ENCODE data around the gene HTD2.
"Not testable (repeated sequence)": the region's sequence is repeated elsewhere in the genome, so short reads cannot be mapped to it uniquely, and the experiment has no call there.

HTD2 gene

DNA sequence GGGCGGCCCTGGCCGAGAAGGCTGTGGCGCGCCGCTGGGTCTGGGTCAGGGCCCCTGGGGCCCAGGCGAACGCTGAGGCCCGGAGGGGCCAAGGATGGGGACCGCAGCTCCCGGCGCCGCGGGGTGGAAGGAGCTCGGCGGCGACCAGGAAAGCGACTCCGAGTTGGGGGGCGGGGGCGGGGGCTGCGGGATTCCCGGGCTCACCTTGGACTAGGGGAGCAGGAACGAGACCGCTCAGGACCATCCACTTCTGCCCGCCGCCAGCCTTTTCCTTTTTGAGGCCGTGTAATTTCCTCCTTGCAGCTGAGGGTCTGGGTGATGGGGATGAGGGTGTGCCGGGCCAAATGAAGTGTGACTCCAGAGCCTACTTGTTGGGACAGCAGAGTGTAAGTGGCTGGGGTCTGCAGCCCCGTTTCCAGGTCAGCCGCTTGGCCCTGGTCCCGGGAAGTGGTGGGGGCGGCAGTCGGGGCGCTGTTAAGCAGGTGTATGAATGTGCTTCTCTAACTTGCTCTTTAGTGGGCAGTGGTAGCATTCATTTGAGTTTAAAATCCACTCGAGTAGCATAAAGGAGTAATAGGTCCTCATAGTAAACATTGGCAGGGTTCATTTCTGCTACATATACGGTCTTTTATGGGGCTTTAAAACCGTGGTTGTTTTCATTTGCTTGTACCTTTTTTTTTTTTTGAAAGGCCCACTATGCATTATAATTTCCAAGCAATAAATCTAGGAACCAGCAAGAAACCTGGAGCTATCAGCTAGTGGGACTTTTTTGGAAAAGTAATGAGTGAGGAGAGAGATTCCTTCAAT, 27.1 kb downstream of the HTD2 start:
- DNase-seq: no peak

DNA sequence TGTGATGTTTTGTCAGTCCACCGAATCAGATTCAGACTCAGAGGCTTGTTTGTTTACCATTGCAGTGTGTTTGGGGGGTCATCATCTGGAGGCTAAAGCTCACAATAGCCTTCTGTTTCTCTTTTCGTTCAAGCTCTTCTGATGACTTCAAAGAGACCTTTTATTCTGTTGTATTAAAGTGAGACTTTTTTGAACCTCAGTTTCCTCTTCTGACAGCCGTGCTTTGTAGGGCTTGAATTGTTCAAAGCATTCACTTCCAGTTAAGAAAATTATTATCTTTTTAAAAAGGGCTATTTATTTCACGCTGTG, 27.6 kb downstream of the HTD2 start:
- no peak for DNase-seq

DNA sequence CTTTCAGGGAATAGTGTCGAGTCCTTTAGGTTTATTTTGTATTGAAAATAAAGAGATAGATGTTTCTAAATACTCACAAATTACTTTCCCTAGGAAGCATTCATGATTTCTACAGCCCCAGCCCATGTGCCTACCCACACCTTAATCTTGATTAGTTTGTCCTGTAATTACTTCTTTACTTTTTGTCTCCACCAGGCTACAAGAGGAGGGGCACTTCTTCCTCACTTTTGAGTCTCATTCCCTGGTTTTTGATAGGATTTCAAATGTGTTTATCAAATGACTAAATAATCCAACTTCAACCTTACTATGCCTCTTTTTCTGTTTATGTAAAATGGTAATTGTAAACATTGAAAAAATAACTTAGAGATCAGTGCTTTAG, 28.2 kb downstream of the HTD2 start:
- DNase-seq: no peak

DNA sequence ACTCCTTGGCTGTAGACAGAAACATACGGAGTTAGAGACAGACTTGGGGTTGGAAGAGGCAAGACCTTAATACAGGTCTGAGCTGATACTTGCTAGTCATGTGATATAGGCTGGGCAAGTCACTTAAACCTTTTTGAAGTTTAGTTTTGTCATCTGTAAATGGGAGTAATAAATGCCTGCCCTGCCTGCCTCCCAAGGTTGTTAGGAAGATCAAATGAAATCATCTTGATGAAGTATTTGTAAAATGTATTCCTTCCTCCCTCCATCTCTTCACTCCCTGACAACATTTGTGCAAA, 29.3 kb downstream of the HTD2 start:
- DNase-seq: no peak

DNA sequence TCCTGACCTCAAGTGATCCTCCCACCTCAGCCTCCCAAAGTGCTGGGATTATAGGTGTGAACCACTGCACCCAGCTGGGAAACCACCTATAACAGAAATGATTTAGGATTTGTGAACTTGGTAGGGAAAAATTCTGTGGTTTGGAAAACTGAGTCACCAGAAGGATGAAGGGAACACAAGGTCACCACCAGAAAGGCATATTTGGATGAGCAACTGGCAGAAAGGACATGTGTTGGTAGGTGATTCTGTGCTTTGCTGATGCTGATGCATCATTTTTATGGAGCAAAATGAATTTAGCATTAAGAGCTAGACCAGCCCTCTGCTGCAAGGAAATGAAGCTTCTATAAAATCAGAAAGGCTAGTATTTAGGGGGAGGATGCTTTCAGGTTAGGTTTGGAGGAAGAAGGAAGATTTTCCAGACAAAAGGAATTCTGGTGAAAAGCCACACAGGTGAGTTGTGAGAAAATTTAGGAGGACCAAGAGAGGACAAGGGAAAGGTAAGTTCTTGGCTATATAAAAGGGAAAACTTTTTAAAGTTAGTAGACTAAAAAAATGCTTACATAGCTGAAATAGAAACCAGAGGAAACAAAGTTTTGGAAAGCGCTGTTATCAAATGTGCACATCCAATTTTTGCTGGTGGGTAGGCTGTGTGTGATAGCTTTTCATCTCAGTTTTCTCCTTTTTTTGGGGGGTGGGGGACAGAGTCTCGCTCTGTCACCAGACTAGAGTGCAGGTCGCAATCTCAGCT, 30.0 kb downstream of the HTD2 start:
- DNase-seq: no peak

DNA sequence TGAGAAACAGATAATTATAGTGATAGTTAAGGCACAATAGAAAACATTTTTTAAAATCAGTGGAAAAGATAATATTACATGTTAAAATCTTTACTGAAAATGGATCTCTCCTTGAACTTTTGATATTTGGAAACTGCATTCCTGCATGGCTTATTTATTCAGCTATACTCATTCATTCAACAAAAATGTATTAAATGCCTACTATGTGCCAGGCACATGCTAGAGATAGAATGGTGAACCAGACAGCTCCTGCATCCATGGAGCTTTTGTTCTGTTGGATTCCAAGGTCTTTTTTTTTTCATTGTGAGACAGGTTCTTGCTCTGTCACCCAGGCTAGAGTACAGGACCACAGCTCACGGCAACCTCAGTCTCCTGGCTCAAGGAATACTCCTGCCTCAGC, 30.9 kb downstream of the HTD2 start:
- DNase-seq: no peak

DNA sequence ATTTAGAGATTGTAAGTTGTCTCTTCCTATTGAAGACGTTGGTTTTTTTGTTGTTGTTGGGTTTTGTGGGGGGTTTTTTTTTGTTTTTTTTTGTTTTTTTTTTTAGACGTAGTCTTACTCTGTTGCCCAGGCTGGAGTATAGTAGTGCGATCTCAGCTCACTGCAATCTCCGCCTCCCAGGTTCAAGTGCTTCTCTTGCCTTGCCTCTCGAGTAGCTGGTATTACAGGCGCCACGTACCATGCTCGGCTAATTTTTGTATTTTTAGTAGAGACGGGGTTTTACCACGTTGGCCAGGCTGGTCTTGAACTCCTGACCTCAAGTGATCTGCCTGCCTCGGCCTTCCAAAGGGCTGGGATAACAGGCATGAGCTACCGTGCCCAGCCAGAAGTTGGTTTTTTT, 32.8 kb downstream of the HTD2 start:
- not testable (repeated sequence) for DNase-seq

DNA sequence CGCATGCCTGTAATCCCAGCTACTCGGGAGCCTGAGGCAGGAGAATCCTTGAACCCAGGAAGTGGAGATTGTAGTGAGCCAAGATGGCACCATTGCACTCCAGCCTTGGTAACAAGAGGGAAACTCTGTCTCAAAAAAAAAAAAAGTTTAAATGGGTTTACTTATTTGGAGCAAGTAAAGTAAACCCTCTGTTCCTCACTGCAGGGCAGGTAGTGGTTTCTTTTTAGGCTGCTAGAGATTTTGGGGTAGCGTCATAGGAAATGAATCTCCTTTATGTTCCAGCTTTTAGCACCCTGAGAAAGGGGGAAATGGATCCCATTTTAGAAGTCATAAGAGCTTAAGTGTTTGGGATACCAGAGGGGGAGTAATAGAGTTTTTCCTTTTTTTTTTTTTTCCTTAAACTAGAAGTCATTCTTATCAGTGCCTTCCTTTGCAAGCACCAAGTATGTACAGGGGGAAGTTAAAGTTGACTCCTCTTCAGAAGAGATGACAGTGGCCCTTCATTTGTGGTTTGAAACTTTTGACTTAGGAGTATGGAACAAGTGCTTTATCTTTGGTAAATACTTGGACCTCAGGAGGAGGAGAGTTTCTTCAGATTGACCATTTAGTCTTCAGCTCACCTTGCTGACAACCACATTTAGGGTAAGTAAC, 34.4 kb downstream of the HTD2 start:
- DNase-seq: no peak

DNA sequence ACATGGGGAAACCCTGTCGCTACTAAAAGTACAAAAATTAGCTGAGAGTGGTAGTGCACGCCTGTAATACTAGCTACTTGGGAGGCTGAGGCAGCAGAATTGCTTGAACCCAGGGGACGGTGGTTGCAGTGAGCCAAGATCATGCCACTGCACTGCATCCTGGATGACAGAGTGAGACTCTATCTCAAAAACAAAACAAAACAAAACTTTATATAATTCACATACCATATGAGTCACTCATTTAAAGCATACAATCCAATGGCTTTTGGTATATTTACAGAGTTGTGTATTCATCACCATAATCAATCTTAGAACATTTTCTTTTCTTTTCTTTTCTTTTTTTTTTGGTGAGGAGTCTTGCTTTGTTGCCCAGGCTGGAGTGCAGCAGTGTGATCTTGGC, 35.1 kb downstream of the HTD2 start:
- no peak for DNase-seq

DNA sequence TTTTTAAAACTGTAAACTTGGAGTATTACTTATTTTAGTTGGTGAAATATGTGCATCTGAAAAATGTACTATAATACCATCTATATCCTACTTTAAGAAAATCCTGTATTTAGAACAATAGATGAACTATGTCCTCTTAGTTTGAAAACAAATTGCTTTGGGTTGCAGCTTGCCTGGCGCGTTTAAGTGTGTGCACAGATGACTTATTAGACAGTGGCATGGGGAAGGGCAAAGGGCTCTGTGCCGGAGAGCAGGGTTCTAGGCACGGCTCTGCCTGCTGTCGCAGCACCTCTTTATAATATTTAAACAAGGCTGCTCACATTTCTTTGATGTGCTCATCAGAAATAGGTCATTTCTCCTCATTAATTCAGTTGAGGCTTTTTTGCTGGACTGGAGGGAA, 36.4 kb downstream of the HTD2 start:
- no peak for DNase-seq

DNA sequence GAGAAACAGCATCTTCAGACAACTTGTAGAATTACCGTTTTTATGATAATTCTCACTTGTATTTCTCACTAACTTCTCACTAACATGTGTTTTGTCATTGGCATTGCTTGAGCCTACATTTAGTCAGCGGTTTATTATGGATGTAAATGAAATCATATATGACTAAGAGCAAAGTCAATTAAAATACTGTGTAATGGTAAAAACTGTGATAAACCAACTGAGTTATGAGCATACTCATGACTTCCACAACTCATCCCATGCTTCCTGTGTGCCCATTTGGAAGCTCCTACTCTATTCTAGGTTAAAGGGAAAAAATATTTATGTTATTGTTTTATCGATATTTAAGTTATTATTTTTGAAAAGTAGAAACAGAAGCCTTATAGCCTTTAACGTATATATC, 39.1 kb downstream of the HTD2 start:
- no peak for DNase-seq

DNA sequence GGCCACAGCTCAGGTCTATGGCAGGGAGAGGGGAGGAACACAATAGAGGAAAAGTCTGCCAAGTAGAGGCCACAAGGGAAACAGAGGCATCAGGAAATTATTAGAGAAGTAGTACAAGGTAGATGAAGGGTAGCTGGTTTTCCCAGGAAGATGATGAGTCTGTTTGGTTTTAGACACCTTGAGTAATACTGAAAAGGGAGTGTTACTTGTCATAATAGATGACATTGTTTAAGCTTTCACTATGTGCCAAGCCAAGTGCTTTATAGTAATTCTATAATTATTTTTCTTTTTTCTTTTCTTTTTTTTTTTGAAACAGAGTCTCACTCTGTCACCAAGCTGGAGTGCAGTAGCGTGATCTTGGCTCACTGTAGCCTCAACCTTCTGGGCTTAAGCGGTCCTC, 40.0 kb downstream of the HTD2 start:
- no peak for DNase-seq

DNA sequence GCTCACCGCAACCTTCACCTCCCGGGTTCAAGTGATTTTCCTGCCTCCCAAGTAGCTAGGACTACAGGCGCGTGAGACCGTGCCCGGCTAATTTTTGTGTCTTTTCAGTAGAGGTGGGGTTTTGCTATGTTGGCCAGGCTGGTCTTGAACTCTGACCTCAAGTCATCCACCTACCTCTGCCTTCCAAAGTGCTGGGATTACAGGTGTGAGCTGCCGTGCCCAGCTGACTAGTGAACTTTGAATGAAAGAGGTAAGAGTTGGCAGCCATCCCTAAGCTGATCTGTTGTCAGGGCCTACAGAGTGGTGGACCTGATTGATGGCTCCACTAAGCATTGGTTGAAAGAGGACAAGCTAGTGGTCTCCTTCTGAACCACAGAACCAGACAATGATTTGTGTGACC, 41.7 kb downstream of the HTD2 start:
- DNase-seq: no peak

DNA sequence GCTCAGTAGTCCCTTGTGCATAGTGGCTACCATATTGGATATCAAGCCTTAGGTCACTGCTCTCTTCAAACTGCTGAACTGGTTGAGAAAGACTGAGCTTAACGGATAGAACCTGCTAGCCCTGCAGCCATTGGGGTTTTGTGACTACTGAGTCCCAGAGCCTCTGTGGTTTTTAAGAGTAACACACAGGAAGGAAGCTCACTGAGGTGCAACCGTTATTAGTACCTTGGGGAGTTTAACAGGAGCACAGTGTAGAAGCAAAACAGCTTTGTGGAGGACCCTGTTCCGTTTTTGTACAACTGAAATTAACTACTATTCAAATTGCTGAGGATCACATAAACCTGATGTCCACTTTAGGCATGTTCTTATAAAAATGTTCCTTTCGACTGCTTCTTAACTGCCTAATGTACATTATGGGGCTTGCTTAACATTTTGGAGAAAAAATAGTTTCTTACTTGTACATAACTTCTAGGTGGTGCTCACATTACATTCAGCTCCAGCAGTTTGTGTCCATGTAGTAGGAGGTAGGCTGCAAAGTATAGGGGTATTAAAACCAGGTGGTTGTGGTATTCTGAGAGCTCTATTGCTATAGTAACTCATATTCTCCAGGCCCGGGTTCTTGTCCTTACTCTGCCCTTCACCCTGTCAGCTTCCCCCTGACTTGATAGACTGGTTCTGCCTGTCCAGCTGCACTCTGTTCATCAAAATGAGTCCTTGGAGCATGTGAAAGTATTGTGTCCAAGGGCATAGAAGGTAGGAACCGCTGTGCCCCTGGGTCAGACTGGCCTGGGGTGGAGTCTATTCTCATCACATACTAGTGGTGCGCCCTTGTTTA, 43.7 kb downstream of the HTD2 start:
- DNase-seq: no peak

DNA sequence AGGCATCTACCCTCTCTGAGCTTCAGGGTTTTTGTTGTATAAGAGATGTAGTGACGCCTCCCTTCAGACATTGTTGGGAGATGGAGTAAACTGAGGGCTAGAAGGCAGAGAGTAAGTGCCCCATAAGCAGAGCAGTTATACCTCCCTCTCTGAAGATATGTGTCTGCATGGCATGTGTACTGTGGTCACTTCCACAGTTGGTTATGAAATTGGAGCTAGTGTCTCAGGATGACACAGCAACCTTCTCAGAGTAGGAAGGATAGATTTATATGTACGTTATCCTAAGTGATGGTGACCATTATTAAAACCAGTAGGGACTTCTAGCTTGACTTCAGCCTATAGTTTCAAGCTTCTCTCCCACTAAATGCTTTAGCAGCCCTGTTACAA, 44.3 kb downstream of the HTD2 start:
- no peak for DNase-seq

DNA sequence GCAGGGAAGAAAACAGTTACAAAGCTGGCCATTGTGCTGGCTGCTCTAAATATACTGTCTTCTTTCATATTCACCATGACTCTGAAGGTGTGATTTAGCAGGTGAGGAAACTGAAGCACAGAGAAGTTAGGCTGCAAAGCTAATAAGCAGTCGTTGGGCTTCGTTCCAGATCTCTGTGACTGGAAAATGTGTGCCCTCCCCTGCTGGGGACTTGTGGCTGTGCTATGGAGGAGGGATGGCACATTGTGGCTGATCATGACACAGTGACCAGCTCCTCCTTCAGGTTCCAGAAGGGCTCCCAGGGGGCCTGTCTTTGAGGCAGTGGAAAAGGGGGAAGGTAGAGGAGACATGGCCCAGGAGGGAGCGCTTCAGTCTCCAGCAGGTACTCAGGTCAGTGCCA, 45.6 kb downstream of the HTD2 start:
- no peak for DNase-seq

DNA sequence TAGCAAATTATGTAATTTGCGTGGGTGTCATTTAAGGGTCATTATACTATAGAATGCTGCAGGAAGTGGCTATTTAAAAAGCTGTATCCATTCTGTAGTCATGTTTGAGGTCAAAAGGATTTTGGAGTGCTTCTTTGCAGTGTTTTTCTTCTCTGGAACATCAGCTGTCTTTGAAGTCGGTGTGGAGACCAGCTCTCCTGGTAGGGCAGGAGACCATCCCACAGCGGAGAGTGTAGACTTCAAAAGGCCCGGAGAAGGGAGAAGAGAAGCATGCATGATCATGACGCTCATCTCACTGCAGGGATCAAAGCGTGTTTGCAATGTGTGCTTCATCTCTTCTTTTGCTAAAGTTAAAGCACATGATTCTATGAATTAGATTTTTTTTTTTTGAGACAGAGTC, 46.3 kb downstream of the HTD2 start:
- DNase-seq: no peak

DNA sequence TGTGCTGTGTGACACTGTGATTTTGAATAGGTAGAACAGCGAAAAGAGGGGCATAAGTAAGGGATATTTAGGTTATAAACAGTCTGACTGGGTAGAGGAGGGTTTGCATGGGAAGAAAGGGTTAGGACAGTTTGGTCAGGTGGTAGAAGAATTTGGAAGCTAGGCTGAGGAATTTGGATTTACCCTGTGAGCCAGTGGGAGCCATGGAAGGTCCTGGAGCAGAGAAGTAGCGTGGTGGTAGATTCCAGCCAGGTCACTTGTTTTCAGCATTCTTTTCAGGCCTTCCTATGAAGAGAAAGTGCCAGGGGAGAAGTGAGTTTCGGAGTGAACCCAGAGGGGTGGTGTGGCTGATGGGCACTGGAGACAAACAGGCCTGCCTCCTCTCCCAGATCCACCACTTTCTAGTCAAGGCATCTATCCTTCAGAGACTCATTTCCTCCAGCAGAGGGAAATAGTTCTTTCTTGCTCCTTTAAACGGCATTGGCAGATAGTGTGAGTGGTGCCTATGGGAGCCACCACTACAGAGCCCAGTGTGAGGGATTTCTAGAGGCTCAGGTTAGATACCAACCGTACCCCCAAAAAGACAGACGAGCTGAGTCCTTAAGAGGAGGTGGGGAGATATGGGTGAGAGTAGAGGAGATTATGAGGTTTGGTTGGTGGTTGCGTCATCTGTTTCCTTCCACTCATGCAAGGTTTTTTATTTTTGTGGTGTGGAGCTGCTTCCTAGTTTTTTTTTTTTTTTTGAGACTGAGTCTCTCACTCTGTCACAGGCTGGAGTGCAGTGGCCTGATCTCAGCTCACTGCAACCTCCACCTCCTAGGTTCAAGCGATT, 47.6 kb downstream of the HTD2 start:
- DNase-seq: no peak

DNA sequence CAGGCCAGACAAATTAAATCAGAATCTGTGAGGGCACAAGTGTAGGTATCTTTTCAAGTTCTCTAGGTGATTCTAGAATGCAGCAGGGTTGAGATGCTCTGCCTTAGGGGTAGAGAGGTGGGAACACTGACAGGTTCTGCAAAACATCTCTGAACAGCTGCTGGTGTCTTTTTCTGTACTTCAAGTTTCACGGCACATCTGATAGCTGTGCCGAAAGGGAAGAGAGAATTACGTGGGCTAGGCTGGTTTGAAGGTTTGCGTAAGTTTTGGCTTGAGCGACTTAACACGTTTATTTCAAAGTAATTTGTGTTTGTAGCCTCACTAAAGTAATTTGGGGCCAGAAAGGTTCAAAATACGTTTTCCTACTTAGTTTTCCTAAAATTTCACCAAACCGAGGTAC, 48.9 kb downstream of the HTD2 start:
- no peak for DNase-seq

DNA sequence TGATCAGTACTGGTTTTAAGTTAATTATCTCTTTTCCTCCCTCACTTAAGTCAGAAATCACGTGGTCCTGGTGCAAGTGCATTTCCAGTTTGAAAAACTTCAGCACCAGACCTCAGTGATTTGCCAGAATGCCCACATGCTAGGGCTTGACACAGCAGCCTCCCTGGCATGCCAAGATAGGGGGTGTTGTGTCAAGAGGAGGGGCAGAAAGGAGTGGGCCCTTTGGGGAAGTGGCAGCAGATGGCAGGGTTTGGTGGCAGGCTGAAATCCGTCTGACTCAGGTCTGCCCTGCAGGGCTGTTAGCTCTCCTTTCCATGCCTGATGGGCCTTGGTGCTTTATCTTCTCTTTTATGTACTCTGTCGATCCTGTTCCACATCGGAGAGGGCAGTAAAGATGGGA, 49.7 kb downstream of the HTD2 start:
- no peak for DNase-seq

DNA sequence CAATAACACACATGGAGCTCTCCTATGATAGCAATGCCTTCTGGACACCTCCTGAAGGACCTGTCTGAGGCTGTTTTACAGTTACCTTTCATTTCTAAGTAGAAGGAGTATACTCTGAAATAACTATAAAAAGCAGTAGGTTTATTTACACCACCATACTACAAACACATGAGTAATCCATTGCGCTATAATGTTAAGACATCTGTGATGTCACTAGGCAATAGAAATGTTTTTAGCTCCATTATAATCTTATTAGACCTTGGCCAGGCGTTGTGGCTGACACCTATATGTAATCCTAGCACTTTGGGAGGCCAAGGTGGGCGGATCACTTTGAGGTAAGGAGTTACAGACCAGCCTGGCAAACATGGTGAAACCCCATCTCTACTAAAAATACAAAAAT, 51.1 kb downstream of the HTD2 start:
- DNase-seq: no peak

DNA sequence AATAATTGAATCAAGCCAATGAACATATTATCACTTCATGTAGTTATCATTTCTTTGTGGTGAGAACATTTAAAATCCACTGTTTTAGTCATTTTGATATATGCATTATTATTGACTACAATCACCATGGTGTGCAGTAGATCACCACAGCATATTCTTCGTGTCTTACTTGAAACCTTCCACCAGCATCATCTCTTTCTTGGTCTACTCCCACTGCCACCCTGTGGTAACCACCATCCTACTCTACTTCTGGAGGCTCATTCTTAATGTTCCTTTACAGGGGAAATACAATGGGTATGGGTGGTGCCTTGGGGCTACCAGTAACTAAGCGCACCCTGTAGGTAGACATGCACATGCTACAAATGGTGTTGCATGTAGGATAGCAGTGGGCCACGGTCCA, 51.8 kb downstream of the HTD2 start:
- DNase-seq: no peak

DNA sequence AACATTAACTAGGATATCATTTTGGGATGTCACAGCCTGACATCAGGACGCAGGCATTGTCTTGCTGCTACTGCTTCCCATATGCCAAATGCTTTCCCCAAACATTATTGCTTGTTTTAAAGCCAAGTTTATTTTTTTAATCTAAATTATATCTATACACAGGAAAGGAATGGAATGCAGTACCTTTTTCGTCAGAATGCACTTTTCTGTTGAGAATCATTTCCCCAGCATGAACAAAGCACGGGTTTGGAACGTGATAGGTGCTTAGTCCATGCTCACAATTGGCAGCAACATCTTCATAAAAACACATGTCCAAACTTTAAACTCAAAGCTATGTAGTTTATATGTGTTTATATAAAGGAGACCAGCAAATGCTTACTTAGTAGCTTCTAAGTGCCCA, 52.5 kb downstream of the HTD2 start:
- no peak for DNase-seq
